Gastrocnemius medialis (tissue), 4 donors: ENCODE data around the gene TSACC.

Experiments
- POLR2A ChIP-seq, 2 donors: fragments of 450-650 bp; IDR thresholded peaks; one replicate each; pipeline ENCODE4 v1.6.1; 2017; ENCODE audit warnings: antibody characterized with exemption in 2 of 2, mild to moderate bottlenecking in 2 of 2, moderate library complexity in 2 of 2
- TF ChIP-seq, protein P1 (sequence below), 5 experiments: fragments of 450-650 bp in 3 of 5; fragments of 200-600 bp in 2 of 5; sonication (generic) in 2 of 5; IDR thresholded peaks in 4 of 5; conservative IDR thresholded peaks in 1 of 5; 1 replicate in 4 of 5; 2 replicates in 1 of 5; pipeline ENCODE4 v1.5.1; 2016 to 2019; ENCODE audit warnings: antibody characterized with exemption in 5 of 5, mild to moderate bottlenecking in 3 of 5, moderate library complexity in 3 of 5

DNA sequence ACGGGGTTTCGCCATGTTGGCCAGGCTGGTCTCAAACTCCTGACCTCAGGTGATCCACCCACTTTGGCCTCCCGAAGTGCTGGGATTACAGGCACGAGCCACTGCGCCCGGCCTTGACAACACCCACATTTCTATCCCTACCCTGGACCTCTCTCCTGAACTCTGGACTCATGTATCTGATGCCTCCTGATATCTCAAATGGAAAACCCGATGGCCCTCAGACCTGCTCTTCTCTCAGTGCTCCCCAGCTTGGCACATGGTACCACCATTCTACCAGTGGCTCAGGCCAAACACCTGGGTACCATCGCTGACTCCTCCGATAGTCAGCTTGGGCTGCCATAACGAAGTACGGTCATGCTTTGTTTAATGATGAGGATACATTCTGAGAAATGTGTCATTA is 22.2 kb downstream of the TSACC start:
- TF ChIP-seq, protein P1, sequence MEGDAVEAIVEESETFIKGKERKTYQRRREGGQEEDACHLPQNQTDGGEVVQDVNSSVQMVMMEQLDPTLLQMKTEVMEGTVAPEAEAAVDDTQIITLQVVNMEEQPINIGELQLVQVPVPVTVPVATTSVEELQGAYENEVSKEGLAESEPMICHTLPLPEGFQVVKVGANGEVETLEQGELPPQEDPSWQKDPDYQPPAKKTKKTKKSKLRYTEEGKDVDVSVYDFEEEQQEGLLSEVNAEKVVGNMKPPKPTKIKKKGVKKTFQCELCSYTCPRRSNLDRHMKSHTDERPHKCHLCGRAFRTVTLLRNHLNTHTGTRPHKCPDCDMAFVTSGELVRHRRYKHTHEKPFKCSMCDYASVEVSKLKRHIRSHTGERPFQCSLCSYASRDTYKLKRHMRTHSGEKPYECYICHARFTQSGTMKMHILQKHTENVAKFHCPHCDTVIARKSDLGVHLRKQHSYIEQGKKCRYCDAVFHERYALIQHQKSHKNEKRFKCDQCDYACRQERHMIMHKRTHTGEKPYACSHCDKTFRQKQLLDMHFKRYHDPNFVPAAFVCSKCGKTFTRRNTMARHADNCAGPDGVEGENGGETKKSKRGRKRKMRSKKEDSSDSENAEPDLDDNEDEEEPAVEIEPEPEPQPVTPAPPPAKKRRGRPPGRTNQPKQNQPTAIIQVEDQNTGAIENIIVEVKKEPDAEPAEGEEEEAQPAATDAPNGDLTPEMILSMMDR (IDR thresholded peaks at IDR 0.05 in 4 of 5, conservative IDR thresholded peaks at IDR 0.05 in 1 of 5), result no peak
- no peak for TF ChIP-seq POLR2A (IDR thresholded peaks at IDR 0.05)
